HepG2 (cell line): ENCODE data around the gene ADCY10. TPM values are rescaled to one million over a fixed set of nuclear protein-coding genes. Genes with fewer than 3 reads are reported as not detected.

Experiments
- ATAC-seq: fragments of 200-7000 bp; cut with Tn5 transposase; 3 replicates; pipeline ENCODE4 v1.9.1; 2020; ENCODE audit warnings: mild to moderate bottlenecking, moderate library complexity
- BruUV-seq: library from RNA; stranded (reverse); fragments of 400-500 nt; replicated peaks from 2 replicates; lab custom pipeline; 2021; lab: Mats Ljungman, UMichigan
- CTCF ChIA-PET: fragments of 300-600 bp; formaldehyde crosslinking; extraction: SDS; loops from one replicate; lab custom pipeline; 2021; ENCODE audit warnings: low total read pairs, inconsistent platforms, low intra/inter-chr PET ratio; lab: Yijun Ruan, JAX
- POLR2A ChIA-PET: fragments of 350-600 bp; sonication (Branson Sonifier 250); formaldehyde crosslinking; loops from one replicate; lab custom pipeline; 2020; ENCODE audit warnings: antibody characterized with exemption, inconsistent platforms; lab: Yijun Ruan, JAX
- DNase-seq: peaks from one replicate; pipeline ENCODE4 v3.0.0-alpha.2; 2015; ENCODE audit warnings: low spot score
- FAIRE-seq: peaks from 3 replicates; lab custom pipeline; 2011; peaks lifted over from hg19 to GRCh38; lab: Jason Lieb, UNC
- H2AFZ ChIP-seq: one replicate; pipeline ENCODE4 v1.6.1; 2011; ENCODE audit warnings: low read length, inconsistent platforms
- H3K27ac ChIP-seq: fragments of 300-600 bp; 3 replicates; pipeline ENCODE4 v1.8.0; 2011; ENCODE audit warnings: mixed run types, mild to moderate bottlenecking, mixed read lengths, low read length, inconsistent platforms; ENCODE audit not compliant: insufficient read depth; ENCODE audit errors: extremely low read length
- H3K27me3 ChIP-seq, 2 experiments: fragments of 200-600 bp in 1 of 2; 2 replicates in 1 of 2; 3 replicates in 1 of 2; pipeline versions ENCODE4 v1.6.0 to v1.8.0; 2011; ENCODE audit warnings: low read length in 2 of 2, mild to moderate bottlenecking in 2 of 2, moderate library complexity in 2 of 2, inconsistent platforms in 1 of 2; ENCODE audit not compliant: insufficient read depth in 2 of 2, control insufficient read depth in 1 of 2
- H3K36me3 ChIP-seq, 2 experiments: fragments of 200-600 bp in 1 of 2; replicated peaks in 1 of 2; 2 replicates in 1 of 2; 3 replicates in 1 of 2; pipeline versions ENCODE4 v1.5.1 to v1.8.0; 2011; ENCODE audit warnings: low read length in 2 of 2, inconsistent platforms in 1 of 2; ENCODE audit not compliant: insufficient read depth in 2 of 2, control insufficient read depth in 1 of 2
- H3K4me1 ChIP-seq: 2 replicates; pipeline ENCODE4 v1.5.1; 2012; ENCODE audit warnings: low read length, inconsistent platforms; ENCODE audit not compliant: insufficient read depth
- H3K4me2 ChIP-seq: 2 replicates; pipeline ENCODE4 v1.6.0; 2011; ENCODE audit warnings: low read depth, low read length, inconsistent platforms
- H3K4me3 ChIP-seq, 3 experiments: fragments of 200-600 bp in 1 of 3; sonication (generic), shearing (Covaris generic) in 1 of 3; replicated peaks in 1 of 3; 2 replicates each; pipeline ENCODE4 v1.5.1; 2011 to 2016; ENCODE audit warnings: low read length in 3 of 3, inconsistent platforms in 2 of 3, low read depth in 2 of 3, mild to moderate bottlenecking in 2 of 3, control low read depth in 1 of 3, mixed read lengths in 1 of 3; ENCODE audit not compliant: insufficient read depth in 1 of 3
- H3K79me2 ChIP-seq: one replicate; pipeline ENCODE4 v1.6.1; 2011; ENCODE audit warnings: low read length, inconsistent platforms; ENCODE audit not compliant: insufficient read depth
- H3K9ac ChIP-seq: 2 replicates; pipeline ENCODE4 v1.6.0; 2011; ENCODE audit warnings: mild to moderate bottlenecking, low read depth, low read length, inconsistent platforms; ENCODE audit not compliant: insufficient read depth
- H3K9me3 ChIP-seq: 2 replicates; pipeline ENCODE4 v1.5.1; 2012; ENCODE audit warnings: mild to moderate bottlenecking, low read length
- H4K20me1 ChIP-seq: 2 replicates; pipeline ENCODE4 v1.6.0; 2011; ENCODE audit warnings: inconsistent platforms, mild to moderate bottlenecking, low read length, moderate library complexity; ENCODE audit not compliant: insufficient read depth
- EEA1 ChIP-seq: sonication (generic); formaldehyde crosslinking; IDR thresholded peaks from 2 replicates; pipeline ENCODE4 v1.5.1; 2020; ENCODE audit warnings: mild to moderate bottlenecking, missing genetic modification reagents, borderline replicate concordance
- HCFC1 ChIP-seq: fragments of 150-350 bp; IDR thresholded peaks from 2 replicates; pipeline ENCODE4 v1.6.1; 2014; ENCODE audit warnings: low read depth, low read length
- KMT2A ChIP-seq: sonication (generic); formaldehyde crosslinking; IDR thresholded peaks from 2 replicates; pipeline ENCODE4 v1.4.0; 2020; ENCODE audit warnings: missing genetic modification reagents
- MTF2 ChIP-seq: sonication (generic); formaldehyde crosslinking; IDR thresholded peaks from 2 replicates; pipeline ENCODE4 v1.5.0; 2020; ENCODE audit warnings: missing genetic modification reagents, borderline replicate concordance
- MXD4 ChIP-seq: IDR thresholded peaks from 2 replicates; pipeline ENCODE4 v1.6.1; 2016; ENCODE audit warnings: mild to moderate bottlenecking, missing biosample characterization, missing genetic modification reagents
- PHF5A ChIP-seq: IDR thresholded peaks from one replicate; pipeline ENCODE4 v1.6.1; 2018; ENCODE audit warnings: low read depth, missing genetic modification reagents; ENCODE audit not compliant: unreplicated experiment
- RARA ChIP-seq: IDR thresholded peaks from 2 replicates; pipeline ENCODE4 v1.6.1; 2016; ENCODE audit warnings: missing genetic modification reagents, missing compliant biosample characterization
- SALL2 ChIP-seq: sonication (generic); formaldehyde crosslinking; IDR thresholded peaks from 2 replicates; pipeline ENCODE4 v1.8.1; 2023; ENCODE audit warnings: mild to moderate bottlenecking, missing genetic modification reagents, inconsistent platforms
- THAP11 ChIP-seq: IDR thresholded peaks from 2 replicates; pipeline ENCODE4 v1.6.1; 2016; ENCODE audit warnings: missing biosample characterization, missing genetic modification reagents
- ZBTB37 ChIP-seq: sonication (generic); formaldehyde crosslinking; IDR thresholded peaks from 2 replicates; pipeline ENCODE4 v1.4.0; 2020; ENCODE audit warnings: mild to moderate bottlenecking, missing genetic modification reagents
- ZC3H13 ChIP-seq: sonication (generic); formaldehyde crosslinking; IDR thresholded peaks from 2 replicates; pipeline ENCODE4 v1.8.1; 2023; ENCODE audit warnings: mild to moderate bottlenecking, missing genetic modification reagents, moderate library complexity
- ZNF24 ChIP-seq: fragments of 450-650 bp; IDR thresholded peaks from 2 replicates; pipeline ENCODE4 v1.6.1; 2017; ENCODE audit warnings: antibody characterized with exemption, mild to moderate bottlenecking
- ZNF253 ChIP-seq: sonication (generic); formaldehyde crosslinking; IDR thresholded peaks from 2 replicates; pipeline ENCODE4 v1.8.0; 2022; ENCODE audit warnings: mild to moderate bottlenecking, missing genetic modification reagents, borderline replicate concordance
- ZNF496 ChIP-seq: sonication (generic); formaldehyde crosslinking; IDR thresholded peaks from 2 replicates; pipeline ENCODE4 v1.8.1; 2023; ENCODE audit warnings: mild to moderate bottlenecking, moderate library complexity, missing genetic modification reagents; ENCODE audit not compliant: insufficient replicate concordance
- ZNF501 ChIP-seq: sonication (generic); formaldehyde crosslinking; IDR thresholded peaks from 2 replicates; pipeline ENCODE4 v1.5.1; 2020; ENCODE audit warnings: mild to moderate bottlenecking, moderate library complexity, missing genetic modification reagents
- ZSCAN30 ChIP-seq: sonication (generic); formaldehyde crosslinking; IDR thresholded peaks from 2 replicates; pipeline ENCODE4 v1.5.0; 2020; ENCODE audit warnings: mild to moderate bottlenecking, missing genetic modification reagents
- WGBS: methylation state at CpG from one replicate; pipeline ENCODE4 v1.1.6; 2017; ENCODE audit warnings: low lambda C conversion rate; 5-methylcytosine and 5-hydroxymethylcytosine counted together
- in situ Hi-C: cut with HindIII; loops from 2 replicates; pipeline ENCODE4 v1.10.0; 2017; ENCODE audit warnings: low pct_unique_long_range_greater_than_20kb; ENCODE audit not compliant: extremely low pct_ligation_motif_present
- intact Hi-C: fragments of 100-400 bp; cut with micrococcal nuclease; formaldehyde crosslinking; loops from one replicate; pipeline ENCODE4 v1.10.0; 2022; ENCODE audit not compliant: unreplicated experiment
- polyA plus RNA-seq, 8 experiments: library from polyadenylated mRNA; depleted of rRNA in 3 of 8; stranded (reverse) in 7 of 8; unstranded in 1 of 8; fragments of >200 nt; fragmentation: Illumina TruSeq in 4 of 8; extraction: Trizol in 4 of 8; gene quantifications; 2 replicates each; pipeline versions ENCODE4 v1.2.1 to v1.2.3, GENCODE V29; 2011 to 2016; ENCODE audit warnings: low read depth in 4 of 8, missing spikeins in 1 of 8, mixed read lengths in 1 of 8; ENCODE audit not compliant: insufficient read depth in 1 of 8
- total RNA-seq, 5 experiments: library from RNA; depleted of rRNA; stranded (reverse); fragments of >200 nt; fragmentation: Illumina TruSeq; extraction: Trizol; gene quantifications; 2 replicates each; pipeline ENCODE4 v1.2.3, GENCODE V29; 2016; ENCODE audit warnings: low read depth in 1 of 5

ADCY10 gene
- total and polyA plus RNA-seq, 2 of the 13 experiments (the other 11 are each of a cell fraction or from before 2014, with no cell fraction given), result 0.02 to 0.03 TPM

- Histone ChIP-seq H3K9ac (no peak overlapping the region), H3K27ac (no peak overlapping the region), H4K20me1 (no peaks in the 10 kb centered on the region), H3K36me3 (no peaks in the 10 kb centered on the region), H3K9me3 (no peaks in the 10 kb centered on the region), H2AFZ (no peak overlapping the region), H3K4me2 (no peak overlapping the region), H3K4me1 (no peaks in the 10 kb centered on the region)
- WGBS, result 89% methylated on average over 5 of the region's 5 CpGs
- in situ Hi-C loops, result no loop called here
- no peak for FAIRE-seq
- BruUV-seq, result no TSS peak
- POLR2A ChIA-PET, result no interaction called here
- no peak for TF ChIP-seq THAP11 (CRISPR knock-in tag)
- TF ChIP-seq, all 625 proteins: peak for 0
- intact Hi-C loops, result no loop called here
- CTCF ChIA-PET, result no interaction called here
- Histone ChIP-seq H3K27me3 (no peaks in the 10 kb centered on the region; a peak in 1 of 5 replicates), H3K79me2 (no peaks in the 10 kb centered on the region), H3K4me3 (no peak overlapping the region)
- DNase-seq (no peak), ATAC-seq (no peak)
Measured at GRCh38 chr1:167842872-167843271, 71.1 kb downstream of the ADCY10 start.

- Histone ChIP-seq H3K36me3 (no peaks in the 10 kb centered on the region), H3K9ac (no peak overlapping the region), H3K27ac (no peak overlapping the region), H3K4me2 (no peak overlapping the region), H3K79me2 (no peaks in the 10 kb centered on the region), H3K4me3 (no peak overlapping the region), H3K9me3 (no peaks in the 10 kb centered on the region)
- no peak for ATAC-seq
- in situ Hi-C loops, result no loop called here
- DNase-seq, result no peak
- no TSS peak for BruUV-seq
- ChIA-PET POLR2A (no interaction called here), CTCF (no interaction called here)
- TF ChIP-seq ZNF253 (no peak), SALL2 (no peak), ZSCAN30 (no peak), MTF2 (CRISPR knock-in tag) (no peak), EEA1 (CRISPR knock-in tag) (no peak), ZNF501 (no peak), HCFC1 (no peak), ZC3H13 (CRISPR knock-in tag) (no peak), PHF5A (CRISPR knock-in tag) (no peak), ZBTB37 (no peak), MXD4 (CRISPR knock-in tag) (no peak), RARA (no peak), ZNF496 (no peak), KMT2A (CRISPR knock-in tag) (no peak), ZNF24 (no peak)
- TF ChIP-seq, all 625 proteins: peak for 0
- WGBS, result 65% methylated on average over 3 of the region's 3 CpGs
- Histone ChIP-seq H4K20me1 (no peaks in the 10 kb centered on the region), H2AFZ (no peak overlapping the region), H3K27me3 (no peaks in the 10 kb centered on the region; a peak in 1 of 5 replicates), H3K4me1 (no peaks in the 10 kb centered on the region)
- FAIRE-seq, result no peak
- intact Hi-C loops, result no loop called here
Measured at GRCh38 chr1:167841530-167841929, 72.4 kb downstream of the ADCY10 start.
